Parathyroid adenoma (tissue), 2 donors: ENCODE data around the gene TMEM132D.

Experiments used
- H2AFZ ChIP-seq: fragments of 300-600 bp; sonication (generic); one replicate; pipeline ENCODE4 v1.7.0; 2017; ENCODE audit warnings: antibody characterized with exemption, mild to moderate bottlenecking
- H3K27ac ChIP-seq: fragments of 300-600 bp; sonication (generic); one replicate; pipeline ENCODE4 v1.7.0; 2017
- H3K27me3 ChIP-seq: fragments of 300-600 bp; sonication (generic); one replicate; pipeline ENCODE4 v1.7.0; 2017; ENCODE audit warnings: low read length; ENCODE audit not compliant: control insufficient read depth, insufficient read depth
- H3K36me3 ChIP-seq: fragments of 300-600 bp; sonication (generic); one replicate; pipeline ENCODE4 v1.7.0; 2017; ENCODE audit warnings: low read length; ENCODE audit not compliant: control insufficient read depth, insufficient read depth
- H3K4me1 ChIP-seq: fragments of 300-600 bp; sonication (generic); one replicate; pipeline ENCODE4 v1.7.0; 2017; ENCODE audit warnings: control low read depth
- H3K4me2 ChIP-seq: fragments of 300-600 bp; sonication (generic); one replicate; pipeline ENCODE4 v1.7.0; 2017; ENCODE audit warnings: low read length
- H3K4me3 ChIP-seq: fragments of 300-600 bp; sonication (generic); one replicate; pipeline ENCODE4 v1.7.0; 2017; ENCODE audit warnings: low read depth, low read length
- H3K79me2 ChIP-seq: fragments of 300-600 bp; sonication (generic); one replicate; pipeline ENCODE4 v1.7.0; 2017; ENCODE audit warnings: control low read depth
- H3K9ac ChIP-seq: fragments of 300-600 bp; sonication (generic); one replicate; pipeline ENCODE4 v1.7.0; 2017; ENCODE audit warnings: mild to moderate bottlenecking
- H3K9me3 ChIP-seq: fragments of 300-600 bp; sonication (generic); one replicate; pipeline ENCODE4 v1.7.0; 2017; ENCODE audit warnings: low read length; ENCODE audit not compliant: control insufficient read depth
- CTCF ChIP-seq: fragments of 300-600 bp; sonication (generic); IDR thresholded peaks from one replicate; pipeline ENCODE4 v1.7.0; 2017; ENCODE audit warnings: antibody characterized with exemption, mild to moderate bottlenecking
- donor health status: primary hyperparathyroidism.

TMEM132D gene

DNA sequence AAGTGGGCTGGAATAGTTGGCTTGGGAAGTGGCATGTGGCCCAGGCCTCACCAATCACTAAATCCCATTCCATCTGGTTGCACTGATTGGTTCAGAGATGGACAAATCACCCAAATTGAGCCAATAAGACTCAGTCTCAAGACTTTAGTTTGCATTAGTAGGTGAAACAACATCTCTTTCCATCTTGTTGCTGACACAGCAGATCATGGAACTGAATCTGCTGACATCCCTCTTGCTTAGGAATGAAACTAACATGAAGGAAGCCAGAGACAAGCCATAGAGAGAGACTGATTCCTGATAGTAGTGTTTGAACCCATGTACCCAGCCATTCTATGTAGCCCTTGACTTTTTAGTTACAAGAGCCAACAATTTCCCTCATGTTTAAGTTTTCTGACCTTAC lies 743.5 kb downstream of the TMEM132D start:
- Histone ChIP-seq H3K36me3 (no peaks in the 10 kb centered on the region), H3K9me3 (no peaks in the 10 kb centered on the region)
- no peak for TF ChIP-seq CTCF

DNA sequence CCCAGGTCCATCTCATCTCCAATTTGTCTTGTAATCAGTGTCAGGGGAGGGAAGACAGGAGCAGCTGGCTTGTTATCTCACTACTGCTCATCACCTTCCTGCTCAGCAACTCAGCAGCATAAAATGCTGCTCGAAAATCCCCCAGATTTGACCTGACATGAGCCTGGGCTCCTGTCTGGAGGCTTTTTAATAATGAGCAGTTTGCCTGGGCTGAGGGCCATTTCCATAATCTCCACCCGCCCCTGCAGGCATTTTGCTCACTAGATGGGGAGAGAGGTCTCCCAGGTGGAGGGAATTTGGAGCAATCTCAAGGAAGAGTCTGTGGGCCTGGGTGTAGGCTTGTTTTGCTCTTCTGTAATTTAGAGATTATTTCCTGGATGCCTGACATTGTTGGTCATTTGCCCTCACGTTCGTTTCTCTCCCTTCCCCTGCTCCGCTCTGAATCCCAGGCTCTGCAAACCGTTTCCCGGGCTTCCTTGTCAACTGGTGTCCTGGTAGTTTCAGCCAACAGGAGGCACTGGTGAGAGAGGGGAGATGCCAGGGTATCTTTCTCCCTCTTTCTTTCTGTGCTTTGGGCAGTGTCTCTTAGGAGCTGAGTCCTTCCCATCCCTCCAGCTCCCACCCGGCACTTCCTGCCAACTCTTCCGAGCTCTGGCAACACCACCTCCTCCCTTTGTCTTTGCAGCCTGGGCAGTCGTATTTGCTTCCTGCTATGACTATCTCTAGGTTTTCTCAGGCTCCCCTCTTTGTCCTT lies 751.3 kb downstream of the TMEM132D start:
- Histone ChIP-seq H3K27me3 (no peaks in the 10 kb centered on the region), H3K36me3 (no peaks in the 10 kb centered on the region), H3K9ac (no peak overlapping the region), H3K27ac (no peak overlapping the region), H3K4me2 (no peak overlapping the region), H3K9me3 (no peaks in the 10 kb centered on the region), H2AFZ (no peak overlapping the region), H3K4me3 (no peak overlapping the region), H3K4me1 (no peaks in the 10 kb centered on the region), H3K79me2 (no peaks in the 10 kb centered on the region)
- TF ChIP-seq CTCF = no peak

More for the DNA sequence above, 743.5 kb downstream of the TMEM132D start:
- Histone ChIP-seq H3K9ac (no peak overlapping the region), H3K27me3 (no peaks in the 10 kb centered on the region), H2AFZ (no peak overlapping the region), H3K4me2 (no peak overlapping the region), H3K79me2 (no peaks in the 10 kb centered on the region), H3K27ac (no peak overlapping the region), H3K4me3 (no peak overlapping the region), H3K4me1 (no peaks in the 10 kb centered on the region)

GRCh38 chr12:129150721-129151120 lies 753.1 kb downstream of the TMEM132D start:
- Histone ChIP-seq H3K27ac (no peak overlapping the region), H3K9me3 (no peaks in the 10 kb centered on the region), H3K4me2 (no peak overlapping the region), H2AFZ (no peak overlapping the region), H3K9ac (no peak overlapping the region), H3K27me3 (no peaks in the 10 kb centered on the region), H3K36me3 (no peaks in the 10 kb centered on the region), H3K4me3 (no peak overlapping the region), H3K4me1 (no peaks in the 10 kb centered on the region), H3K79me2 (no peaks in the 10 kb centered on the region)
- TF ChIP-seq CTCF = no peak

DNA sequence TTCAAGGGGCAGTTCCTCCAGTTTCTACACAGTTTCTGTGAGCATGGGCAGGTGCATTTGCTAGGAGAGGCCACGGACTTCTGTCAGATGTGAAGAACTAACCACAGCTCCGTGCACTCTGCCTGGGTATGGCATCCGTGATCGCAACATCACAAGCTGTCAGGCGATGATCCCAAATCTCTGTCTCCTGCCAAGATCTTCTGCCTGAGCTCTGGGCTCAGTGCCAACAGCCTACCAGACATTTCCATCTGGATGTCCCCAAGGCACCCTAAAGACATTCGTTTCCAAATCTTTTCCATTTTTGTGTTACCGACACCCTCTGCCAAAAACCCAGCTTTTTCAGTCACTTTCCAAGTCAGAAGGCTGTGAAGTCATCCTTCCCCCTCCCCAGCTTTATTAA lies 758.4 kb downstream of the TMEM132D start:
- Histone ChIP-seq H3K9ac (no peak overlapping the region), H3K9me3 (no peaks in the 10 kb centered on the region), H3K4me2 (no peak overlapping the region)

More for the DNA sequence above, 758.4 kb downstream of the TMEM132D start:
- H3K36me3 ChIP-seq = no peaks in the 10 kb centered on the region
- H3K4me3 ChIP-seq = no peak overlapping the region
- no peak overlapping the region for H3K27ac ChIP-seq
- no peak for TF ChIP-seq CTCF
- no peaks in the 10 kb centered on the region for H3K4me1 ChIP-seq
- H2AFZ ChIP-seq = no peak overlapping the region
- H3K79me2 ChIP-seq = no peaks in the 10 kb centered on the region
- H3K27me3 ChIP-seq = no peaks in the 10 kb centered on the region
